Natural killer cell treated with Interleukin-12 subunit alpha and Interleukin-12 subunit beta and Interleukin-15 and Interleukin-18, amount 100 ng/mL, for 72 hours (primary cell): ENCODE measurements around the gene CTNNA1. TPM values are rescaled to one million over a fixed set of nuclear protein-coding genes. Genes with fewer than 3 reads are reported as not detected.
A peak's percentile ranks its signal among the peaks of the same experiment; 100 is the strongest.

Source experiments
- ATAC-seq, 2 donors: fragments of 150-1000 bp; cut with Tn5 transposase in 1 of 2; sonication (Bioruptor Pico), chemical (Tn5 transposase) in 1 of 2; 2 replicates each; pipeline ENCODE4 v1.10.0; 2021
- DNase-seq: peaks from one replicate; pipeline ENCODE4 v3.0.0; 2022; ENCODE audit warnings: low spot score
- H3K27ac Mint-ChIP-seq, 2 donors: 1 replicate in 1 of 2; 2 replicates in 1 of 2; pipeline ENCODE4 v1.8.0; 2022; ENCODE audit warnings: mixed read lengths in 2 of 2, mild to moderate bottlenecking in 1 of 2, moderate library complexity in 1 of 2
- H3K27me3 Mint-ChIP-seq, 2 donors: 1 replicate in 1 of 2; 2 replicates in 1 of 2; pipeline ENCODE4 v1.8.0; 2022; ENCODE audit warnings: mixed read lengths in 2 of 2
- H3K36me3 Mint-ChIP-seq: one replicate; pipeline ENCODE4 v1.8.0; 2022; ENCODE audit warnings: mixed read lengths
- H3K4me1 Mint-ChIP-seq, 2 donors: 1 replicate in 1 of 2; 2 replicates in 1 of 2; pipeline ENCODE4 v1.8.0; 2022; ENCODE audit warnings: low read depth in 2 of 2, mixed read lengths in 2 of 2, mild to moderate bottlenecking in 1 of 2
- H3K4me3 Mint-ChIP-seq: one replicate; pipeline ENCODE4 v1.8.0; 2022; ENCODE audit warnings: mixed read lengths
- H3K9me3 Mint-ChIP-seq: 2 replicates; pipeline ENCODE4 v1.8.0; 2022; ENCODE audit warnings: mixed read lengths
- total RNA-seq, 2 donors: library from RNA; stranded (reverse); gene quantifications; one replicate each; pipeline ENCODE4 v1.2.3, GENCODE V29; 2022

The CTNNA1 gene
- total RNA-seq, 2 donors from 2014 or later, result 50.6 to 65.8 TPM

- peaks cover 15% of the 10 kb centered on the region for H3K36me3 Mint-ChIP-seq
- DNase-seq (no peak), ATAC-seq (peak in 1 of 2 donors; percentile 15)
- no peaks in the 10 kb centered on the region for H3K9me3 Mint-ChIP-seq
- no peaks in the 10 kb centered on the region for H3K27me3 Mint-ChIP-seq
- peaks cover 0 to 3% of the 10 kb centered on the region in 2 donors for H3K4me1 Mint-ChIP-seq
- no peak overlapping the region for H3K27ac Mint-ChIP-seq
- H3K4me3 Mint-ChIP-seq, result no peak overlapping the region
Measured at GRCh38 chr5:138926688-138927448, 173.6 kb downstream of the CTNNA1 start.

DNA sequence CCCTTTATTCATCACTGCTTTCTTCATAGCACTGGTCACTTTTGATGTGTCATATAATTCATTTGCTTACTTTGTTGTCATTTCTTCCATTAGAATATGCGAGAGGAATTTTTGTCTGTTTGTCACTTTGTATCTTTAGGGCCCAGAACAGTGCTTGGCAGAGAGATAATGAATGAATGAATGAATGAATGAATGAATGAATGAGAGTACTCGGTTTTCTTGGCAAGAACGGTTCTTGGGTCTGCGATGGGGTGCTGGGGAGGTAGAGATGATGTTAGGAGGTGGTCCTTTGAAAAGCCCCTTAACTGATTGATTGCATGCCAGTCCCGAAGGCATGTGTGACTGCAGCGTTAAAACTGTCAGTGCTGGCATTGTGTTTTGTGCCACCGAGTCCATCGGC, 174.3 kb downstream of the CTNNA1 start:
- ATAC-seq, result no peak
- peaks cover 15% of the 10 kb centered on the region for H3K36me3 Mint-ChIP-seq
- H3K4me1 Mint-ChIP-seq, result peaks cover 0 to 3% of the 10 kb centered on the region in 2 donors

GRCh38 chr5:138927979-138928378, 174.8 kb downstream of the CTNNA1 start:
- no peak overlapping the region for H3K4me3 Mint-ChIP-seq
- H3K27me3 Mint-ChIP-seq, result no peaks in the 10 kb centered on the region
- no peaks in the 10 kb centered on the region for H3K9me3 Mint-ChIP-seq
- DNase-seq (no peak), ATAC-seq (no peak)
- H3K27ac Mint-ChIP-seq, result no peak overlapping the region
- peaks cover 0 to 3% of the 10 kb centered on the region in 2 donors for H3K4me1 Mint-ChIP-seq
- H3K36me3 Mint-ChIP-seq, result peaks cover 15% of the 10 kb centered on the region

More for the DNA sequence above, 174.3 kb downstream of the CTNNA1 start:
- H3K27ac Mint-ChIP-seq, result no peak overlapping the region
- H3K4me3 Mint-ChIP-seq, result no peak overlapping the region
- no peaks in the 10 kb centered on the region for H3K27me3 Mint-ChIP-seq
- DNase-seq, result no peak
- H3K9me3 Mint-ChIP-seq, result no peaks in the 10 kb centered on the region

GRCh38 chr5:138929571-138929955, 176.3 kb downstream of the CTNNA1 start:
- no peak overlapping the region for H3K4me3 Mint-ChIP-seq
- peaks cover 15% of the 10 kb centered on the region for H3K36me3 Mint-ChIP-seq
- ATAC-seq (no peak), DNase-seq (no peak)
- H3K4me1 Mint-ChIP-seq, result peaks cover 0 to 3% of the 10 kb centered on the region in 2 donors
- H3K9me3 Mint-ChIP-seq, result no peaks in the 10 kb centered on the region
- no peak overlapping the region for H3K27ac Mint-ChIP-seq
- no peaks in the 10 kb centered on the region for H3K27me3 Mint-ChIP-seq

DNA sequence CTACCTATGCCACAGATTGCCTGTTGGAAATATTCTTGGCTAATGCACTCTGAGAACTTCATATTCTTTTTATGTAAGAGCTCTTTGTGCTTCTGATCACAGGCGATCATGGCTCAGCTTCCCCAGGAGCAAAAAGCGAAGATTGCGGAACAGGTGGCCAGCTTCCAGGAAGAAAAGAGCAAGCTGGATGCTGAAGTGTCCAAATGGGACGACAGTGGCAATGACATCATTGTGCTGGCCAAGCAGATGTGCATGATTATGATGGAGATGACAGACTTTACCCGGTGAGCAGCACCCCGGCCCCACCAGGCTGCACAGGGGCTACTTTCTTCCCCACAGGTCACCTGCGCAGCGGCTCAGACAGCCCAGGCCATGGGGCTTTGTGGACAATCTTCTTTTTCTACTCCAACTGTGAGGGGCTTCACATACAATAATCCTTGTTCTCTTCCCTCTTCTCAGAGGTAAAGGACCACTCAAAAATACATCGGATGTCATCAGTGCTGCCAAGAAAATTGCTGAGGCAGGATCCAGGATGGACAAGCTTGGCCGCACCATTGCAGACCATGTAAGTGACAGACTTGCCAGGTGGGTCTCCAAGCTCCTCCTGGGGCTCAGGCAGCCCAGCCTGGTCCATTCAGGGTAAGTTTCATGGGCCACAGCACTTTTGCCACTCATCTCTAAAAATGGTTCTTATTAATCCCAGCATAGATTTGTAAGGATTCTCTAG, 177.3 kb downstream of the CTNNA1 start:
- ATAC-seq, result no peak
- no peak overlapping the region for H3K27ac Mint-ChIP-seq

GRCh38 chr5:138932171-138932810, 179.1 kb downstream of the CTNNA1 start:
- H3K9me3 Mint-ChIP-seq, result no peaks in the 10 kb centered on the region
- no peak overlapping the region for H3K27ac Mint-ChIP-seq
- no peak overlapping the region for H3K4me3 Mint-ChIP-seq
- H3K4me1 Mint-ChIP-seq, result peaks cover 0 to 3% of the 10 kb centered on the region in 2 donors
- no peaks in the 10 kb centered on the region for H3K27me3 Mint-ChIP-seq
- peaks cover 8% of the 10 kb centered on the region for H3K36me3 Mint-ChIP-seq
- DNase-seq (no peak), ATAC-seq (no peak)

More for the DNA sequence above, 177.3 kb downstream of the CTNNA1 start:
- H3K36me3 Mint-ChIP-seq, result peaks cover 15% of the 10 kb centered on the region
- no peak for DNase-seq
- H3K4me3 Mint-ChIP-seq, result no peak overlapping the region
- H3K4me1 Mint-ChIP-seq, result peaks cover 0 to 3% of the 10 kb centered on the region in 2 donors
- H3K27me3 Mint-ChIP-seq, result no peaks in the 10 kb centered on the region
- no peaks in the 10 kb centered on the region for H3K9me3 Mint-ChIP-seq

GRCh38 chr5:138933522-138934290, 180.5 kb downstream of the CTNNA1 start:
- peaks cover 8% of the 10 kb centered on the region for H3K36me3 Mint-ChIP-seq
- no peak overlapping the region for H3K4me3 Mint-ChIP-seq
- ATAC-seq (no peak), DNase-seq (no peak)
- H3K4me1 Mint-ChIP-seq, result peaks cover 5 to 7% of the 10 kb centered on the region in 2 donors
- H3K27ac Mint-ChIP-seq, result no peak overlapping the region
- H3K27me3 Mint-ChIP-seq, result no peaks in the 10 kb centered on the region
- no peaks in the 10 kb centered on the region for H3K9me3 Mint-ChIP-seq

GRCh38 chr5:138934971-138935370, 181.7 kb downstream of the CTNNA1 start:
- Mint-ChIP-seq H3K9me3 (no peaks in the 10 kb centered on the region), H3K27me3 (no peaks in the 10 kb centered on the region), H3K4me1 (peaks cover 8 to 11% of the 10 kb centered on the region in 2 donors), H3K27ac (no peak overlapping the region), H3K4me3 (no peak overlapping the region), H3K36me3 (peaks cover 8% of the 10 kb centered on the region)
- no peak for ATAC-seq
- DNase-seq, result no peak

DNA sequence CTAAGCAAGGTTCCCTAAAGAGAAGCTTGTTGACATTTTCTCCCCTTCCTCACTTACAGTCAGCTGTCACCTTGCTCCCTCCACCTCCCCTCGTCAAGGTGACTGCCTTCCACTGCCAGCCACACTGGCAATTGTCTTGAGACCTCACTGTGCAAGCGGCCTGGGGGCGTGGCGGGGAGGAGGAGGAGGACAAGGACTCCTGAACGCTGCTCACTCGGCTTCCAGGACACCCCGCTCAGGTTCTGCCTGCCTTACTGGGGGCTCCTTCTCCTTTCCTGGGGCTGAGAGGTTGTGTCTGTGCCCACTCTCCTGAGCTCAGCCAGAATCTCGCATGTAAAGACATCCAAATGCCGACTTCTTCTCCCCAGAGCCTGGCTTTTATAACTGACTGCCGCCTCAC, 182.2 kb downstream of the CTNNA1 start:
- H3K4me3 Mint-ChIP-seq, result no peak overlapping the region
- no peak overlapping the region for H3K27ac Mint-ChIP-seq
- H3K4me1 Mint-ChIP-seq, result peaks cover 8 to 11% of the 10 kb centered on the region in 2 donors
- no peaks in the 10 kb centered on the region for H3K27me3 Mint-ChIP-seq
- no peaks in the 10 kb centered on the region for H3K9me3 Mint-ChIP-seq
- H3K36me3 Mint-ChIP-seq, result peaks cover 8% of the 10 kb centered on the region
- ATAC-seq, result no peak
- no peak for DNase-seq

- ATAC-seq, result peak in 1 of 2 donors; percentile 25
- no peak overlapping the region for H3K27ac Mint-ChIP-seq
- H3K4me1 Mint-ChIP-seq, result peaks cover 11 to 13% of the 10 kb centered on the region in 2 donors
- no peak for DNase-seq
- no peaks in the 10 kb centered on the region for H3K9me3 Mint-ChIP-seq
- H3K36me3 Mint-ChIP-seq, result peaks cover 5% of the 10 kb centered on the region
- no peaks in the 10 kb centered on the region for H3K27me3 Mint-ChIP-seq
- no peak overlapping the region for H3K4me3 Mint-ChIP-seq
Measured at GRCh38 chr5:138936225-138936967, 183.2 kb downstream of the CTNNA1 start.

GRCh38 chr5:138936968-138937345, 183.7 kb downstream of the CTNNA1 start:
- H3K27ac Mint-ChIP-seq, result no peak overlapping the region
- H3K9me3 Mint-ChIP-seq, result no peaks in the 10 kb centered on the region
- peaks cover 11 to 13% of the 10 kb centered on the region in 2 donors for H3K4me1 Mint-ChIP-seq
- H3K36me3 Mint-ChIP-seq, result no peaks in the 10 kb centered on the region
- peak in 1 of 2 donors; percentile 15 for ATAC-seq
- no peak overlapping the region for H3K4me3 Mint-ChIP-seq
- H3K27me3 Mint-ChIP-seq, result no peaks in the 10 kb centered on the region
- no peak for DNase-seq

DNA sequence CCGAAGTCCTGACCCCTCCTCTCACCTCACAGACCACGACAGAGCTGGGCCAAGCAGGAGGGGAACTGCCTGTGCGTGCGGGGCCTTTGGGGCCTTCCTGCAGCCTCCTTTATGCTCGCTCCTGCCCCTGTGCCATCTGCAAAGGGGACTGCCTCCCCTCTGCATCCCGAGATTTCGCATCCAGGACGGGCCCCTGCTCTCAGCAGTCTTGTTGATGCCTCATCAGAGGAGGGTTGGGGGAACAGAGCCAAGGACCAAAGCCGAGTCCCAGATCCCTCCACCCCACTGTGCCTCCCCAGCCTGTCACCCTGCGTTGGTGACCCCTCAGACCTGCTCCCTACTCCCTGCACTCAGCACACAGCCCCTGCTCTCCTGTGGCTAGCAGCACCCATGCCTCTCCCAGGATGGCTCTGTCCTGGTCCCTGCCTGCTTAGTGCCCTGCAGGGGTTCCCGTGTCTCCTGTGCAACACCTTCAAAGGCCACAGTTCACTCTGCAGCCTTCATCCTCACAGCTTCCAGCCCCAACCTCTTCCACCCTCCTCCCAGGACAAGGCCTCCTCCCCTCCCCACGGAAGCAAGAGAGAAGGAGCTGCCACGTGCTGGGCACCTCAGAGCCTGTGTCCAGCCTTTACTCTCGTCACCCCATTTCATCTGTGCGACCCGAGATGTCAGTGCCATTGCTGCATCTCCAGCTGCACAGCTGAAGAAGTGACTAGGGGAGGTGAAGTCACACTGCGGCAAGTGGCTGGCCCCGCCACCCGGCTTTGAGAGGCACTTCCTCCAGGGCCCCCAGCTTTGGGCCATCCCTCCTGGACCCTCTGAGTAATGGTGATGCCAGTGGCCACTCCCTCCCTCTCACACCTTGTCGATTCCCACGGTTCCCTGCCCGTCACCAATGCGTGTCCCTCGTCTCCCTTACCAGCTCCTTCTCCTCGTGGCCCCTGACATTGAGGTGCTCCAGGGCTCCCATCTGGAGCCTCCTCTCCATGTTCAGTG, 184.5 kb downstream of the CTNNA1 start:
- DNase-seq (no peak), ATAC-seq (peak in 1 of 2 donors; percentile 28)
- no peak overlapping the region for H3K4me3 Mint-ChIP-seq
- H3K4me1 Mint-ChIP-seq, result peaks cover 11 to 13% of the 10 kb centered on the region in 2 donors
- no peaks in the 10 kb centered on the region for H3K27me3 Mint-ChIP-seq
- H3K36me3 Mint-ChIP-seq, result no peaks in the 10 kb centered on the region
- H3K9me3 Mint-ChIP-seq, result no peaks in the 10 kb centered on the region
- no peak overlapping the region for H3K27ac Mint-ChIP-seq
